GM12878 (cell line): Measurements from ENCODE around the gene CASTOR1. TPM values are rescaled to one million over a fixed set of nuclear protein-coding genes. Genes with fewer than 3 reads are reported as not detected.

Experiments
- ATAC-seq: fragments of 200-7000 bp; cut with Tn5 transposase; 3 replicates; pipeline ENCODE4 v1.9.1; 2020; ENCODE audit warnings: mild to moderate bottlenecking, moderate library complexity
- BruUV-seq: library from RNA; stranded (reverse); fragments of 400-500 nt; replicated peaks from 2 replicates; lab custom pipeline; 2021; lab: Mats Ljungman, UMichigan
- CTCF ChIA-PET: fragments of 300-600 bp; sonication (Branson Sonifier 250); formaldehyde crosslinking; extraction: SDS; loops from one replicate; lab custom pipeline; 2021; ENCODE audit warnings: inconsistent platforms; lab: Yijun Ruan, JAX
- POLR2A ChIA-PET: fragments of 350-600 bp; formaldehyde crosslinking; extraction: SDS; loops from one replicate; lab custom pipeline; 2021; ENCODE audit warnings: inconsistent platforms; lab: Charles Lee
- RAD21 ChIA-PET: fragments of 300-600 bp; sonication (Branson Sonifier 250); formaldehyde crosslinking; loops from one replicate; lab custom pipeline; 2023; ENCODE audit warnings: antibody characterized with exemption; ENCODE audit not compliant: unreplicated experiment; lab: Charles Lee
- SMC1A ChIA-PET: fragments of 300-600 bp; sonication (Branson Sonifier 250); formaldehyde crosslinking; loops from one replicate; lab custom pipeline; 2023; ENCODE audit not compliant: unreplicated experiment, uncharacterized antibody; lab: Charles Lee
- DNase-seq: peaks from one replicate; pipeline ENCODE4 v3.0.0-alpha.2; 2011; ENCODE audit warnings: low read depth, low spot score
- FAIRE-seq: peaks from 3 replicates; lab custom pipeline; 2011; peaks lifted over from hg19 to GRCh38; lab: Jason Lieb, UNC
- H2AFZ ChIP-seq: 2 replicates; pipeline ENCODE4 v1.6.0; 2011; ENCODE audit warnings: low read depth, low read length, control low read depth; ENCODE audit not compliant: control insufficient read depth
- H3K27ac ChIP-seq: 2 replicates; pipeline ENCODE4 v1.5.1; 2011; ENCODE audit warnings: control low read depth; ENCODE audit not compliant: control insufficient read depth, insufficient read depth
- H3K27me3 ChIP-seq, 2 experiments: replicated peaks in 1 of 2; 2 replicates each; pipeline versions ENCODE4 v1.6.0 to v1.6.1; 2011; ENCODE audit warnings: low read length in 1 of 2; ENCODE audit not compliant: control insufficient read depth in 2 of 2, insufficient read depth in 2 of 2
- H3K36me3 ChIP-seq, 2 experiments: 2 replicates each; pipeline ENCODE4 v1.5.1; 2011; ENCODE audit warnings: low read length in 1 of 2; ENCODE audit not compliant: control insufficient read depth in 2 of 2, insufficient read depth in 2 of 2
- H3K4me1 ChIP-seq: 2 replicates; pipeline ENCODE4 v1.6.1; 2011; ENCODE audit warnings: mild to moderate bottlenecking, low read length, moderate library complexity, mixed read lengths; ENCODE audit not compliant: control insufficient read depth, insufficient read depth
- H3K4me2 ChIP-seq: 2 replicates; pipeline ENCODE4 v1.6.0; 2011; ENCODE audit warnings: control low read depth; ENCODE audit not compliant: control insufficient read depth, insufficient read depth
- H3K4me3 ChIP-seq: fragments of 200-600 bp; sonication (generic); 2 replicates; pipeline ENCODE4 v1.5.1; 2016
- H3K79me2 ChIP-seq: 2 replicates; pipeline ENCODE4 v1.6.0; 2011; ENCODE audit warnings: low read length; ENCODE audit not compliant: control insufficient read depth, insufficient read depth
- H3K9ac ChIP-seq: 2 replicates; pipeline ENCODE4 v1.8.0; 2011; ENCODE audit warnings: low read length, control low read depth, mixed read lengths; ENCODE audit not compliant: control insufficient read depth, insufficient read depth
- H3K9me3 ChIP-seq: replicated peaks from 3 replicates; pipeline ENCODE4 v1.5.1; 2011; ENCODE audit warnings: mild to moderate bottlenecking, low read length; ENCODE audit not compliant: control insufficient read depth, insufficient read depth
- H4K20me1 ChIP-seq: 2 replicates; pipeline ENCODE4 v1.6.0; 2011; ENCODE audit not compliant: control insufficient read depth, insufficient read depth
- CREM ChIP-seq: IDR thresholded peaks from 2 replicates; pipeline ENCODE4 v1.6.1; 2014; ENCODE audit warnings: antibody characterized with exemption, low read depth
- CTCF ChIP-seq, 3 experiments: IDR thresholded peaks in 2 of 3; conservative IDR thresholded peaks in 1 of 3; 2 replicates each; pipeline ENCODE4 v1.5.1; 2011; ENCODE audit warnings: low read depth in 3 of 3, low read length in 3 of 3, mild to moderate bottlenecking in 3 of 3, control low read depth in 2 of 3, moderate library complexity in 2 of 3, inconsistent platforms in 1 of 3, mixed read lengths in 1 of 3; ENCODE audit not compliant: control insufficient read depth in 2 of 3, insufficient read depth in 1 of 3; ENCODE audit errors: extremely low read depth in 1 of 3
- TBL1XR1 ChIP-seq: IDR thresholded peaks from 2 replicates; pipeline ENCODE4 v1.6.1; 2012; ENCODE audit warnings: low read depth, low read length, improper control_type of control experiment
- ZSCAN29 ChIP-seq: fragments of 450-650 bp; IDR thresholded peaks from 2 replicates; pipeline ENCODE4 v1.6.1; 2017; ENCODE audit warnings: mild to moderate bottlenecking, moderate library complexity
- WGBS: methylation state at CpG from one replicate; pipeline ENCODE4 v1.1.6; 2016; ENCODE audit warnings: low lambda C conversion rate; ENCODE audit not compliant: insufficient replicate concordance, insufficient coverage; ENCODE audit errors: missing lambda C conversion rate; 5-methylcytosine and 5-hydroxymethylcytosine counted together
- in situ Hi-C: fragments of 300-500 bp; cut with MboI; formaldehyde crosslinking; loops from 9 replicates; pipeline ENCODE4 v1.14.3; 2018; ENCODE audit warnings: mixed read lengths
- intact Hi-C: fragments of 100-400 bp; cut with micrococcal nuclease; formaldehyde crosslinking; loops from one replicate; pipeline ENCODE4 v1.14.2; 2022; ENCODE audit not compliant: unreplicated experiment
- polyA plus RNA-seq, 11 experiments: library from polyadenylated mRNA; depleted of rRNA in 4 of 11; unstranded in 6 of 11; stranded (reverse) in 5 of 11; fragments of >200 nt; fragmentation: Nextera tagmentation in 4 of 11; fragmentation: Illumina TruSeq in 1 of 11; extraction: Ambion mirVana in 4 of 11; extraction: Trizol in 1 of 11; gene quantifications; 1 replicate in 1 of 11; 2 replicates in 10 of 11; pipeline versions ENCODE4 v1.2.1 to v1.2.3, GENCODE V29; 2011 to 2016; ENCODE audit warnings: inconsistent platforms in 2 of 11, missing spikeins in 2 of 11, low read depth in 1 of 11
- total RNA-seq, 4 experiments: library from RNA; depleted of rRNA in 3 of 4; stranded (reverse); fragments of >200 nt in 3 of 4; fragmentation: Illumina TruSeq in 1 of 4; extraction: Trizol in 1 of 4; gene quantifications; 2 replicates each; pipeline versions ENCODE4 v1.2.1 to v1.2.3, GENCODE V29; 2013 to 2021

The CASTOR1 gene
- total and polyA plus RNA-seq, 10 of the 15 experiments (the other 5 are each of a cell fraction or from before 2014, with no cell fraction given), result 0.31 to 9.1 (median 3.3) TPM

GRCh38 chr22:30306627-30307011 is 17.3 kb upstream of the CASTOR1 start:
- ChIA-PET RAD21 (interaction anchor here (0.8 to 8.2 kb wide), 6 partner anchors 17 to 118 kb away, joined by 3 to 88 read pairs (median 4); partner anchors contain the start of genes CASTOR1, CCDC157, SF3A1 and TBC1D10A), CTCF (interaction anchor here (1.0 to 18.4 kb wide), 2 partner anchors 17 to 81 kb away, joined by 4 to 177 read pairs; partner anchors contain the start of genes CASTOR1 and RNF215)

More at GRCh38 chr22:30306627-30307011, 17.3 kb upstream of the CASTOR1 start:
- ChIA-PET SMC1A (interaction anchor here (0.8 to 9.7 kb wide), 5 partner anchors 8 to 118 kb away, joined by 3 to 92 read pairs (median 6); partner anchors contain the start of genes CASTOR1 and TBC1D10A), POLR2A (interaction anchor here (0.8 to 16.1 kb wide), 4 partner anchors 8 to 117 kb away, joined by 3 to 198 read pairs (median 10); partner anchors contain the start of gene TBC1D10A)
- Histone ChIP-seq H3K4me2 (peak overlapping the region; percentile 99), H2AFZ (no peak overlapping the region; the same call in 1 of the 2 replicates), H3K36me3 (peaks cover 10 to 19% of the 10 kb centered on the region in 2 experiments; a peak in 3 of 4 replicates), H3K79me2 (peaks cover 61% of the 10 kb centered on the region), H3K4me3 (peak overlapping the region; percentile 51; the same call in 1 of the 2 replicates), H4K20me1 (no peaks in the 10 kb centered on the region), H3K4me1 (peaks cover 96% of the 10 kb centered on the region), H3K9me3 (no peaks in the 10 kb centered on the region), H3K27me3 (no peaks in the 10 kb centered on the region), H3K9ac (peak overlapping the region; percentile 82), H3K27ac (peak overlapping the region; percentile 96)
- DNase-seq (no peak), FAIRE-seq (no peak), ATAC-seq (no peak)
- in situ Hi-C loops, result no loop called here
- TF ChIP-seq ZSCAN29 (no peak), CTCF (IDR thresholded peaks at IDR 0.05 in 2 of 3, conservative IDR thresholded peaks at IDR 0.05 in 1 of 3; ENCODE audit: control insufficient read depth in 2 of 3, extremely low read depth in 1 of 3, insufficient read depth in 1 of 3, low read depth in 3 of 3, low read length in 3 of 3) (no peak), CREM (no peak), TBL1XR1 (no peak)
- BruUV-seq, result no TSS peak
- intact Hi-C loops, result loop anchor here (2.0 kb wide), 1 partner anchor 18 kb away; the partner anchor contains the start of gene CASTOR1
- WGBS, result 20% methylated on average over 1 of the region's 1 CpG
